CD4-positive, alpha-beta T cell treated with Interleukin-2 at 100 ng/mL for 4 hours (primary cell): ENCODE measurements around the gene LRRC1.

Experiments
- DNase-seq: peaks from one replicate; pipeline ENCODE4 v3.0.0-alpha.2; 2020; ENCODE audit warnings: low spot score

LRRC1 gene

GRCh38 chr6:53889365-53889764, 94.6 kb downstream of the LRRC1 start:
- no peak for DNase-seq

- DNase-seq: no peak
Measured at GRCh38 chr6:53892707-53893106, 97.9 kb downstream of the LRRC1 start.

GRCh38 chr6:53894091-53894490, 99.3 kb downstream of the LRRC1 start:
- peak; percentile 15 for DNase-seq

GRCh38 chr6:53896196-53896595, 101.4 kb downstream of the LRRC1 start:
- no peak for DNase-seq

GRCh38 chr6:53898026-53898795, 103.4 kb downstream of the LRRC1 start:
- no peak for DNase-seq

- DNase-seq: no peak
Measured at GRCh38 chr6:53899512-53899911, 104.7 kb downstream of the LRRC1 start.

GRCh38 chr6:53903357-53903756, 108.6 kb downstream of the LRRC1 start:
- DNase-seq: no peak

GRCh38 chr6:53906103-53906502, 111.3 kb downstream of the LRRC1 start:
- DNase-seq: no peak

GRCh38 chr6:53906842-53907241, 112.0 kb downstream of the LRRC1 start:
- no peak for DNase-seq

GRCh38 chr6:53910834-53911233, 116.0 kb downstream of the LRRC1 start:
- no peak for DNase-seq

- DNase-seq: no peak
Measured at GRCh38 chr6:53912661-53913060, 117.9 kb downstream of the LRRC1 start.

GRCh38 chr6:53913286-53913685, 118.5 kb downstream of the LRRC1 start:
- DNase-seq: no peak

GRCh38 chr6:53915026-53915691, 120.4 kb downstream of the LRRC1 start:
- no peak for DNase-seq

GRCh38 chr6:53916804-53917463, 122.1 kb downstream of the LRRC1 start:
- no peak for DNase-seq

GRCh38 chr6:53917464-53917842, 122.6 kb downstream of the LRRC1 start:
- DNase-seq: no peak

GRCh38 chr6:53918854-53919510, 124.2 kb downstream of the LRRC1 start:
- no peak for DNase-seq

- DNase-seq: no peak
Measured at GRCh38 chr6:53919881-53920360, 125.1 kb downstream of the LRRC1 start.

- DNase-seq: no peak
Measured at GRCh38 chr6:53920881-53921280, 126.1 kb downstream of the LRRC1 start.

GRCh38 chr6:53921639-53922038, 126.8 kb downstream of the LRRC1 start:
- DNase-seq: no peak

GRCh38 chr6:53922539-53922981, 127.8 kb downstream of the LRRC1 start:
- no peak for DNase-seq

- DNase-seq: no peak
Measured at GRCh38 chr6:53924277-53924676, 129.5 kb downstream of the LRRC1 start.

GRCh38 chr6:53924821-53925422, 130.1 kb downstream of the LRRC1 start:
- DNase-seq: no peak
